ENCODE measurements around the gene FAU.

- TF ChIP-seq CTCF (IDR thresholded peaks at IDR 0.05 in 4 of 5, conservative IDR thresholded peaks at IDR 0.05 in 1 of 5) (no peak), POLR2A (IDR thresholded peaks at IDR 0.05) (no peak)
Observed at GRCh38 chr11:65095427-65095826, 26.5 kb downstream of the FAU start.
